ENCODE measurements around the gene GOLT1A.

- TF ChIP-seq, protein P1, sequence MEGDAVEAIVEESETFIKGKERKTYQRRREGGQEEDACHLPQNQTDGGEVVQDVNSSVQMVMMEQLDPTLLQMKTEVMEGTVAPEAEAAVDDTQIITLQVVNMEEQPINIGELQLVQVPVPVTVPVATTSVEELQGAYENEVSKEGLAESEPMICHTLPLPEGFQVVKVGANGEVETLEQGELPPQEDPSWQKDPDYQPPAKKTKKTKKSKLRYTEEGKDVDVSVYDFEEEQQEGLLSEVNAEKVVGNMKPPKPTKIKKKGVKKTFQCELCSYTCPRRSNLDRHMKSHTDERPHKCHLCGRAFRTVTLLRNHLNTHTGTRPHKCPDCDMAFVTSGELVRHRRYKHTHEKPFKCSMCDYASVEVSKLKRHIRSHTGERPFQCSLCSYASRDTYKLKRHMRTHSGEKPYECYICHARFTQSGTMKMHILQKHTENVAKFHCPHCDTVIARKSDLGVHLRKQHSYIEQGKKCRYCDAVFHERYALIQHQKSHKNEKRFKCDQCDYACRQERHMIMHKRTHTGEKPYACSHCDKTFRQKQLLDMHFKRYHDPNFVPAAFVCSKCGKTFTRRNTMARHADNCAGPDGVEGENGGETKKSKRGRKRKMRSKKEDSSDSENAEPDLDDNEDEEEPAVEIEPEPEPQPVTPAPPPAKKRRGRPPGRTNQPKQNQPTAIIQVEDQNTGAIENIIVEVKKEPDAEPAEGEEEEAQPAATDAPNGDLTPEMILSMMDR (IDR thresholded peaks at IDR 0.05), result no peak
- no peak for TF ChIP-seq POLR2A (IDR thresholded peaks at IDR 0.05)
Observed at GRCh38 chr1:204221271-204221670, 7.5 kb upstream of the GOLT1A start.

All from lower leg skin (tissue), 3 donors.